ENCODE data around the gene MYL12B. TPM values are rescaled to one million over a fixed set of nuclear protein-coding genes. Genes with fewer than 3 reads are reported as not detected.
A peak's percentile ranks its signal among the peaks of the same experiment; 100 is the strongest.
"Not testable (repeated sequence)": the region's sequence is repeated elsewhere in the genome, so short reads cannot be mapped to it uniquely, and the experiment has no call there.

Gene MYL12B
- total RNA-seq, 1 donor from 2014 or later, result 239 TPM

DNA sequence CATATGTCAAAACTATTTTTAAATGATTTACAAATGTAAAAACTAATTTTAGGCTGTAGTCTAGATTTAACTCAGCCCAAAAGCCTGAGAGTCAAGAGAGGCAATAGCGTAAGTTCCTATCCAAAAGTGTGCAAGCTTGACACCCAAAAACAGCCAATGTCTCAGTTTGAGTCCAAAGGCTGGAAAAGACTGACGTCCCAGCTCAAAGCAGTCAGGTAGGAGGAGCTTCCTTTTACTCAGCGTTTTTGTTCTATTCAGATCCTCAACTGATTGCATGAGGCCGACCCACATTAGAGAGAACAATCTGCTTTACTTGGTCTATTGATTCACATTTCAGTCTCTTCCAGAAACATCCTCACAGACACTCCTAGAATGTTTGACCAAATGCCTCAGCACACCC lies 51.8 kb downstream of the MYL12B start:
- DNase-seq, result peak; percentile 46
- H3K36me3 Mint-ChIP-seq (ENCODE audit: low read depth), result no peaks in the 10 kb centered on the region
- no peak overlapping the region for H3K27ac Mint-ChIP-seq
- intact Hi-C loops (cut with micrococcal nuclease), result no loop called here
- H3K9me3 Mint-ChIP-seq, result peaks cover 14% of the 10 kb centered on the region
- peaks cover 4% of the 10 kb centered on the region for H3K4me1 Mint-ChIP-seq
- no peak overlapping the region for H3K4me3 Mint-ChIP-seq
- H3K27me3 Mint-ChIP-seq, result no peaks in the 10 kb centered on the region

DNA sequence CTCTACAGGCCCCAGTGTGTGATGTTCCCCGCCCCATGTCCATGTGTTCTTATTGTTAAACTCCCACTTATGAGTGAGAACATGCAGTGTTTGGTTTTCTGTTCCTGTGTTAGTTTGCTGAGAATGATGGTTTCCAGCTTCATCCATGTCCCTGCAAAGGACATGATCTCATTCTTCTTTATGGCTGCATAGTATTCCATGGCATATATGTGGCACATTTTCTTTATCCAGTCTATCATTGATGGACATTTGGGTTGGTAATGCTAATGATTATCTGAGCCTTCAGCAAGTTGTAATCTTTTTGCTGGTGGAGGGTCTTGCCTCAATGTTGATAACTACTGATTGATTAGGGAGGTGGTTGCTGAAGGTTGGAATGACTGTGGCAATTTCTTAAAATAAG lies 53.4 kb downstream of the MYL12B start:
- H3K9me3 Mint-ChIP-seq, result peaks cover 14% of the 10 kb centered on the region
- DNase-seq, result peak; percentile 34
- H3K4me1 Mint-ChIP-seq; H3K27ac Mint-ChIP-seq; H3K4me3 Mint-ChIP-seq; intact Hi-C loops (cut with micrococcal nuclease); H3K27me3 Mint-ChIP-seq; H3K36me3 Mint-ChIP-seq (ENCODE audit: low read depth): not testable (repeated sequence)

DNA sequence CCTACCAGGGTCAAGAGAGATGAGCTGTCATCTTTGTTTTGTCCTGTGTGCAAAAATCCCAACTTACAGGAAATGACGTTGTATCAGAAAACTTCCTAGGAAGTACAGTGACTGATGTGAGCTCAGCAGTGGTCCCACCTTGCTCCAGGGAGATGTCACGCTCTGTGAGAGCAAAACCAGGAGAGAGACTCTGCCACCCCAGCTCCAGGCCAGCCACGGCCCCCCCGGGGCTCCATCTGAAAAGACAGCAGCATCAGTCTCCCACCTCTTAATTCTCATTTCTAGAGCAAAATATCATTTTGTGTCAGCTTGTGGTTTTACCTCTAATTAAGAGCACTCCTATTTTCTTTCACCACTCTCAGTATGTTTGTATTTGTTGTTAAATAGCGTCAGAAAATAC lies 57.5 kb downstream of the MYL12B start:
- Mint-ChIP-seq H3K4me1 (peaks cover 9% of the 10 kb centered on the region), H3K27me3 (peaks cover 7% of the 10 kb centered on the region), H3K36me3 (ENCODE audit: low read depth) (no peaks in the 10 kb centered on the region), H3K4me3 (no peak overlapping the region), H3K9me3 (peaks cover 14% of the 10 kb centered on the region), H3K27ac (no peak overlapping the region)
- peak; percentile 52 for DNase-seq
- intact Hi-C loops (cut with micrococcal nuclease), result no loop called here

DNA sequence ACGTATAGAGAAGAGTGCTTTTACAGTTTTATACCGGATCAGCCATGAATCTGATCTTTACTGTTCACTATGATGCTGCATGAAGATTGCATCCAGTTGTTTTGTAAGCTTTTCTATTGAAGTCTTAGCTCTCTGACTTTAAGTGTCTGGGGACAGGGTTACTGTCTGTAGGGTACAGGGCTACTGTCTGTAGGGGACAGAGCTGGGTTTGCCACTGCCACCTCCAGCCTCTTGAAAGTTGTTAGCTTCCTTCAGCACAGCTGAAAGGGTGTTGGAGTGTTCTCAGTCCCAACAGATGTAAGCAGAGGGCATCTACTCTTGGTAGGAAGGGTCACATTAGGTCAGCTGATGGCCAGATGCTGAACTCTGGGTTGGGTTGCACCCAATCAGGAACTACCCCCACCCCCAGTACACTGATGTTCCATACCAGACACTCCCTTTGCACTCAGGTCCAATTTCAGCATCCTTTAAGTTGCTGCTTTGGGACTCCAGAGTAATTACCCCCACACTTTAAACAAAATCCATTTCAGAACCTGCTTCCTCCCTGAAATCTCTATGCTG lies 58.0 kb downstream of the MYL12B start:
- peak; percentile 48 for DNase-seq
- peaks cover 9% of the 10 kb centered on the region for H3K4me1 Mint-ChIP-seq
- no peak overlapping the region for H3K4me3 Mint-ChIP-seq
- no peaks in the 10 kb centered on the region for H3K36me3 Mint-ChIP-seq (ENCODE audit: low read depth)
- H3K27ac Mint-ChIP-seq, result no peak overlapping the region
- peaks cover 11% of the 10 kb centered on the region for H3K9me3 Mint-ChIP-seq
- intact Hi-C loops (cut with micrococcal nuclease), result no loop called here
- H3K27me3 Mint-ChIP-seq, result peaks cover 9% of the 10 kb centered on the region

DNA sequence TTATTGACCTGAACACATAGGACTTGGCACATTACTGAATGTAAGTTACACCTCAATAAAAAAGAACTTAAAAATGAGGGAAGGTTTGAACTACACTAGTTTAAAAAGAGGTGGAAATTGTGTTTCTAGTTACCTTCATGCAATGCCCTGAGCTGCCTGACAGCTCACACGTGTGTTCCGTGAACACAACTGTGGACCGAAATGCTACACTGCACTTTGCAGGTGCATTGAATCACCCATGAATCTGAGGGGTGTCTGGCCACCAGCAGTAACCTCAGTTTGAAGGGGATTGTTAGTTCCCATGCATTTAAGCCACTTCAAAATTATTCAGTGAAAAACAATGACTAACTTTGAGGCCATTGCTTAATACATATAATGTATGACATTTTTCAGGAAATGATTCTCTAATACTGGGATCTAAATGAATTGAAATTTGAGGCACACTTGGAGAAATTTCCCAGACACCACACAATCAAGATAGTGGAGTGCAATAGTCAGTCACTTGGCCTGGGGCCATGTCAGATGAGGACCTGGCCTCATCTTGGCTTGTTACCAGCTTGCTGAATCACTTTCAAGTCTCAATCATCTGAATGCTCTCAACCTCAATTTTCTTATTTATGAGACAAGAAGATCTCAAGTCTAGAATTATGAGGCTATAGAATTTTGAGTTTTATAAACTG lies 59.3 kb downstream of the MYL12B start:
- H3K4me1 Mint-ChIP-seq, result peaks cover 9% of the 10 kb centered on the region
- H3K9me3 Mint-ChIP-seq, result no peaks in the 10 kb centered on the region
- no peaks in the 10 kb centered on the region for H3K36me3 Mint-ChIP-seq (ENCODE audit: low read depth)
- H3K27ac Mint-ChIP-seq, result no peak overlapping the region
- intact Hi-C loops (cut with micrococcal nuclease), result no loop called here
- peaks cover 12% of the 10 kb centered on the region for H3K27me3 Mint-ChIP-seq
- H3K4me3 Mint-ChIP-seq, result no peak overlapping the region
- DNase-seq, result peak; percentile 52

DNA sequence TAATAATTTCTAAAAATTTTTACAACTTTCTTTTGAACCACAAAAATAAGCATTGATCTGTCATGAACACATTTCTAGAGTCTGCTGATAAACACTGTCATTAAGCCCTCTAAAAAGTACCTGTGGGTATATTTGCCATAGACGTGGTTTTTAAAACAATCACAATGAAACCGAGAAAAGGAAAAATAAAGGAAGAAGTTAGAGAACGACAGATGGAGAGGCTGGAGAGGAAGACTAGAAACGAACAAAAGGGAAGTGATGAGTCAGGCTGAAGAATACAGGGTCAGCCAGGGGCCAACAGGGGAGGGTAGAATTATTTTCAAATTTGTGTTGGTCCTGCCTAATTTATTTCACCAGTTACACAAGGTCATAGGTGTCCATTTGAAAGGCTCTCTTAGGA lies 62.0 kb downstream of the MYL12B start:
- H3K27me3 Mint-ChIP-seq, result peaks cover 18% of the 10 kb centered on the region
- intact Hi-C loops (cut with micrococcal nuclease), result no loop called here
- H3K27ac Mint-ChIP-seq, result no peak overlapping the region
- H3K9me3 Mint-ChIP-seq, result no peaks in the 10 kb centered on the region
- no peak for DNase-seq
- H3K36me3 Mint-ChIP-seq (ENCODE audit: low read depth), result no peaks in the 10 kb centered on the region
- H3K4me1 Mint-ChIP-seq, result peaks cover 5% of the 10 kb centered on the region
- H3K4me3 Mint-ChIP-seq, result no peak overlapping the region

Other genes starting within 250 kb of the MYL12B start
- gene LPIN2, start 249.0 kb upstream of the MYL12B start, total RNA-seq, result 111 and 118 TPM in 2 replicates
- 0.75 and 1.3 TPM in 2 replicates for gene MYOM1, start 42.2 kb upstream of the MYL12B start, total RNA-seq
- 337 and 340 TPM in 2 replicates for gene MYL12A, start 14.3 kb upstream of the MYL12B start, total RNA-seq
- 44.0 and 50.7 TPM in 2 replicates for gene TGIF1, start 188.0 kb downstream of the MYL12B start, total RNA-seq

Data from activated CD4-positive, alpha-beta T cell treated with anti-CD3 and anti-CD28 coated beads, Interleukin-2, amount 10 ng/mL, durations not matched to agents 24 days and 14 days (primary cell).